ENCODE results near the gene ZNF70.
A peak's percentile ranks its signal among the peaks of the same experiment; 100 is the strongest.

DNA sequence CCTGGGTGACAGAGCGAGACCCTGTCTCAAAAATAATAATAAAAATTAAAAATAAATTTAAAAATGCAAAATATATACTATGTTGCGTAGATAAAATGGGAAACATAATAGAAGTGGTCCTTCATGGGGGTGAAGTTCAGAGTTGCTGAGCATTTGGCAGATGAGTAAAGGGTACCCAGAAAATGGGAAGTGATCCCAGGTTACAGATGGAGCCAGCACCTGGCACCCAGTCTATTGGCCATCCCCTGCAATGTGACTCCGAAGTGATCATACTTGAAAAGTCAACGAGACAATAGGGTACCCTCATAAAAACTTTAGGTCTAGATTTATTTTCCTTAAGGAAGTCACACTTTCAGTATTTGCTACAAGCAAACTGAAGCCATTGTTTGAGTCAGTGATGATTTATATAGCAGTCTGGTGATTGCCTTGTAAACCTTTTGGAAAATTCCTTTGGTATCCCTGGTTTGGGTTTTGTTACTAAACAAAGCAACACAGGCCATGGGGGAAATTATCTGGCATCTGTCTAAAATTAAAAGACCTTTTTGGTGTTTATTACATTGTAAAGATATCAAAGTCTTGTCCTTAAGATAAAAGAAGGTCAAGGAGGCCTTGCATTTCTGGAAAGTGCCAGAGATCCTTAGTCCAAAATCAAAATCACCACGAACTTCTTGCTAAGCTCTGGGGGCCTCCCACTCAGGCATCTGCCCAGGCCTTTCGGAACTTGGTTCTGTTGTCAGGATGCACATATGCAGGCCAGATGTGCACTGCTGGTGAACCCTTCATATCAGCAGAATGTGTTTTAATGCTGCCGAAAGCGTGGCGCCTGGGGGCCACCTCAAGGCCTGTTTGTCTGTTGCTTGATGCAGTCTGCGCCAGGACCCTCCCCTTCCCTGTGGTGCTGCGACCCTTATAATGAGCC lies 40.2 kb upstream of the ZNF70 start:
- TF ChIP-seq, protein P1, sequence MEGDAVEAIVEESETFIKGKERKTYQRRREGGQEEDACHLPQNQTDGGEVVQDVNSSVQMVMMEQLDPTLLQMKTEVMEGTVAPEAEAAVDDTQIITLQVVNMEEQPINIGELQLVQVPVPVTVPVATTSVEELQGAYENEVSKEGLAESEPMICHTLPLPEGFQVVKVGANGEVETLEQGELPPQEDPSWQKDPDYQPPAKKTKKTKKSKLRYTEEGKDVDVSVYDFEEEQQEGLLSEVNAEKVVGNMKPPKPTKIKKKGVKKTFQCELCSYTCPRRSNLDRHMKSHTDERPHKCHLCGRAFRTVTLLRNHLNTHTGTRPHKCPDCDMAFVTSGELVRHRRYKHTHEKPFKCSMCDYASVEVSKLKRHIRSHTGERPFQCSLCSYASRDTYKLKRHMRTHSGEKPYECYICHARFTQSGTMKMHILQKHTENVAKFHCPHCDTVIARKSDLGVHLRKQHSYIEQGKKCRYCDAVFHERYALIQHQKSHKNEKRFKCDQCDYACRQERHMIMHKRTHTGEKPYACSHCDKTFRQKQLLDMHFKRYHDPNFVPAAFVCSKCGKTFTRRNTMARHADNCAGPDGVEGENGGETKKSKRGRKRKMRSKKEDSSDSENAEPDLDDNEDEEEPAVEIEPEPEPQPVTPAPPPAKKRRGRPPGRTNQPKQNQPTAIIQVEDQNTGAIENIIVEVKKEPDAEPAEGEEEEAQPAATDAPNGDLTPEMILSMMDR (IDR thresholded peaks at IDR 0.05) = no peak
- no peak for TF ChIP-seq ELF1 (IDR thresholded peaks at IDR 0.05)
- peak; percentile 30; the same call in 1 of the 2 replicates for TF ChIP-seq POLR2AphosphoS5 (IDR thresholded peaks at IDR 0.05; ENCODE audit: low read depth, low read length)
- TF ChIP-seq NFIC (IDR thresholded peaks at IDR 0.05; ENCODE audit: borderline replicate concordance) = no peak
- no peak for TF ChIP-seq MAX (IDR thresholded peaks at IDR 0.05; ENCODE audit: low read depth)
